GM12878 (cell line): ENCODE measurements around the gene MAGI1.

Experiments
- GABPA ChIP-seq: IDR thresholded peaks from 2 replicates; pipeline ENCODE4 v1.6.1; 2014; ENCODE audit warnings: antibody characterized with exemption, low read depth, mild to moderate bottlenecking, inconsistent platforms
- NR2C2 ChIP-seq: IDR thresholded peaks from 2 replicates; pipeline ENCODE4 v1.6.1; 2011; ENCODE audit warnings: borderline replicate concordance, low read depth; ENCODE audit not compliant: control insufficient read depth, insufficient read length
- POLR2AphosphoS2 ChIP-seq: IDR thresholded peaks from 2 replicates; pipeline ENCODE4 v1.6.1; 2011; ENCODE audit warnings: low read depth, mild to moderate bottlenecking, low read length, improper control_type of control experiment, moderate library complexity
- SMAD1 ChIP-seq: fragments of 450-650 bp; IDR thresholded peaks from 2 replicates; pipeline ENCODE4 v1.6.1; 2018; ENCODE audit warnings: mild to moderate bottlenecking, low read depth; ENCODE audit not compliant: partially characterized antibody
- SUPT20H ChIP-seq: IDR thresholded peaks from 2 replicates; pipeline ENCODE4 v1.6.1; 2011; ENCODE audit warnings: low read depth, mild to moderate bottlenecking, low read length, moderate library complexity, borderline replicate concordance; ENCODE audit not compliant: control insufficient read depth

DNA sequence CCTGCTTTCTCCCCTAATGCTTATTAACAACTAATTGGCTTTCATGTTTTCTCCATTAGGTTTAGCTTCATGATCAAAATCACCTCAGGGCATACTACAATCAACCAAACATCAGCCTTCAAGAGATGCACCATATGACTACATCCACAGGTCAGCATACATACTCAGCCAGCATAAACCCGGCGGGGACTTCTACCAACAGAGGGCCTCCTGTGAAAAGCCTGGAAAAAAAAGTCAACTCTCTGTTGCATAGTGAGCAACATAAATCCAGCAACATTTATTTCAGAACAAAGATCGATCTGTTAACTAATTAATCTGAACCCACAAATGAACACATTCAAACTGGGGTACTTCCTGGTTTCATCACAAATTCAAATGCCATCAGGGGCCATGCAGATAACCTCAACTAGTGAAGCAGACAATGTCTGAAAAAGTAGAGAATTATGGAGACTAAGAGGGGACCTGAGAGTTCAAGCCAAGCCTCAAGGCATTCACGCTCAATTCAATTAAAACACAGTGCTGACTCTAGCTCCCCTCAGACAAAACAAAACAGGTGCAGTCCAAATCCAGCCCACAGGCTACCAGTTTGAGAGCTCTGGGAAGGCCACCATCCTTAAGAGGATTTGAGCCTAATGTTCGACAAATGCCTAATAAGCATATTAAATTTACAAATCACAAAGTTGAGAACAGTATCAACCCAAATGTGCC, 124.5 kb downstream of the MAGI1 start:
- no peak for TF ChIP-seq SMAD1
- TF ChIP-seq NR2C2 = no peak
- TF ChIP-seq GABPA = no peak
- TF ChIP-seq SUPT20H = no peak
- no peak for TF ChIP-seq POLR2AphosphoS2
